GM12864 (cell line): Measurements from ENCODE around the gene TOLLIP.

Source experiments
- DNase-seq: peaks from one replicate; pipeline ENCODE4 v3.0.0-alpha.2; 2011; ENCODE audit warnings: low read depth
- H3K4me3 ChIP-seq: 2 replicates; pipeline ENCODE4 v1.5.1; 2011; ENCODE audit warnings: mild to moderate bottlenecking, low read depth, low read length, control low read depth
- CTCF ChIP-seq: IDR thresholded peaks from 2 replicates; pipeline ENCODE4 v1.5.1; 2011; ENCODE audit warnings: low read depth, mild to moderate bottlenecking, moderate library complexity, low read length, control low read depth, inconsistent platforms; ENCODE audit errors: missing control alignments

Gene TOLLIP

GRCh38 chr11:1285316-1285744 is 24.1 kb downstream of the TOLLIP start:
- no peak for TF ChIP-seq CTCF
- H3K4me3 ChIP-seq, result no peak overlapping the region
- DNase-seq, result no peak

GRCh38 chr11:1283906-1284305 is 25.5 kb downstream of the TOLLIP start:
- H3K4me3 ChIP-seq, result no peak overlapping the region
- no peak for DNase-seq
- TF ChIP-seq CTCF, result no peak

- DNase-seq, result no peak
- TF ChIP-seq CTCF, result no peak
These were observed 26.3 kb downstream of the TOLLIP start for GRCh38 chr11:1283091-1283511.

GRCh38 chr11:1281974-1282365 is 27.5 kb downstream of the TOLLIP start:
- no peak overlapping the region for H3K4me3 ChIP-seq
- TF ChIP-seq CTCF, result no peak
- DNase-seq, result no peak

More at GRCh38 chr11:1283091-1283511, 26.3 kb downstream of the TOLLIP start:
- no peak overlapping the region for H3K4me3 ChIP-seq

GRCh38 chr11:1281326-1281973 is 28.0 kb downstream of the TOLLIP start:
- TF ChIP-seq CTCF, result no peak
- DNase-seq, result no peak
- H3K4me3 ChIP-seq, result no peak overlapping the region

GRCh38 chr11:1280116-1281035 is 29.1 kb downstream of the TOLLIP start:
- no peak for TF ChIP-seq CTCF
- DNase-seq, result no peak
- no peak overlapping the region for H3K4me3 ChIP-seq
